WERI-Rb-1 (cell line): ENCODE results near the gene KRT75.
A peak's percentile ranks its signal among the peaks of the same experiment; 100 is the strongest.

Experiments
- DNase-seq: peaks from one replicate; pipeline ENCODE4 v3.0.0-alpha.2; 2020
- H3K27ac ChIP-seq: fragments of 250-450 bp; sonication (Bioruptor Pico); 2 replicates; pipeline ENCODE4 v1.5.1; 2020; ENCODE audit warnings: mild to moderate bottlenecking, moderate library complexity
- H3K27me3 ChIP-seq: fragments of 250-450 bp; sonication (Bioruptor Pico); 2 replicates; pipeline ENCODE4 v1.5.1; 2021; ENCODE audit warnings: mild to moderate bottlenecking, low read depth, moderate library complexity; ENCODE audit not compliant: insufficient read depth, severe bottlenecking
- H3K36me3 ChIP-seq: fragments of 250-450 bp; sonication (Bioruptor Pico); 2 replicates; pipeline ENCODE4 v1.5.1; 2020; ENCODE audit warnings: mild to moderate bottlenecking, moderate library complexity
- H3K4me3 ChIP-seq: 2 replicates; pipeline ENCODE4 v1.5.1; 2011; ENCODE audit warnings: low read depth, mild to moderate bottlenecking, control low read depth, low read length
- H3K9me3 ChIP-seq: fragments of 250-450 bp; sonication (Bioruptor Pico); 2 replicates; pipeline ENCODE4 v1.5.1; 2021; ENCODE audit warnings: mild to moderate bottlenecking, moderate library complexity; ENCODE audit not compliant: severe bottlenecking
- TF ChIP-seq, protein P1 (sequence below): IDR thresholded peaks from 2 replicates; pipeline ENCODE4 v1.5.1; 2011; ENCODE audit warnings: low read depth, mild to moderate bottlenecking, control low read depth, inconsistent platforms, low read length

The KRT75 gene

DNA sequence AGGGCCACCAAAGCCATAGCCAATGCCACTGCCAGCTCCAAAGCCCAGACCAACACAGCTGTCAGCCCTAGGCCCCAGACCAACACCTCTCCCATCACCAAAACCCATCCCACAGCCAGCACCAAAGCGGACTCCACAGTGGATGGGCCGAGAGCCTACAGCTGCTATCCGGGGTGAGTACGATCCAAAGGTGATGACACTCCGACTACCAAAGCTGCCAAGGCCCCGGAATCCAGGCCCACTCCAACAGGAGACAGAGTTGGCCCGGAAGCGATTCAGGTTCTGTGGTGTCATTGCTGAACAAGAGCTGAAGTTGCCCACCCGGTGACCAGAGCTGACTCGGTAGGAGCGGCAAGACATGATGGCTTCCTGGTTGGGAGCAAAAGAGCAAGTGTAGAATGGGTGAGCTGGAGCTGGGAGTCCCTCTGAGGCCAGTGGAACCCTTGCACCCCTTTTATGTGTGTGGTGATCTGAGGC, 48.9 kb downstream of the KRT75 start, which contains the start of gene KRT84:
Gene KRT84, minus strand, starts transcription at position 427 of the 477 bp plus-strand sequence. Its CDS starts 67 bp downstream, at position 360.
- Histone ChIP-seq H3K4me3 (no peak within 1 kb of the TSS), H3K27me3 (peaks cover 86% of the 10 kb centered on the region), H3K27ac (no peak within 1 kb of the TSS), H3K9me3 (no peaks in the 10 kb centered on the region), H3K36me3 (no peaks in the 10 kb centered on the region)
- no peak for DNase-seq
- TF ChIP-seq, protein P1, sequence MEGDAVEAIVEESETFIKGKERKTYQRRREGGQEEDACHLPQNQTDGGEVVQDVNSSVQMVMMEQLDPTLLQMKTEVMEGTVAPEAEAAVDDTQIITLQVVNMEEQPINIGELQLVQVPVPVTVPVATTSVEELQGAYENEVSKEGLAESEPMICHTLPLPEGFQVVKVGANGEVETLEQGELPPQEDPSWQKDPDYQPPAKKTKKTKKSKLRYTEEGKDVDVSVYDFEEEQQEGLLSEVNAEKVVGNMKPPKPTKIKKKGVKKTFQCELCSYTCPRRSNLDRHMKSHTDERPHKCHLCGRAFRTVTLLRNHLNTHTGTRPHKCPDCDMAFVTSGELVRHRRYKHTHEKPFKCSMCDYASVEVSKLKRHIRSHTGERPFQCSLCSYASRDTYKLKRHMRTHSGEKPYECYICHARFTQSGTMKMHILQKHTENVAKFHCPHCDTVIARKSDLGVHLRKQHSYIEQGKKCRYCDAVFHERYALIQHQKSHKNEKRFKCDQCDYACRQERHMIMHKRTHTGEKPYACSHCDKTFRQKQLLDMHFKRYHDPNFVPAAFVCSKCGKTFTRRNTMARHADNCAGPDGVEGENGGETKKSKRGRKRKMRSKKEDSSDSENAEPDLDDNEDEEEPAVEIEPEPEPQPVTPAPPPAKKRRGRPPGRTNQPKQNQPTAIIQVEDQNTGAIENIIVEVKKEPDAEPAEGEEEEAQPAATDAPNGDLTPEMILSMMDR, result no peak

- Histone ChIP-seq H3K27ac (no peak overlapping the region), H3K4me3 (no peak overlapping the region), H3K27me3 (peaks cover 82% of the 10 kb centered on the region), H3K9me3 (no peaks in the 10 kb centered on the region), H3K36me3 (no peaks in the 10 kb centered on the region)
- TF ChIP-seq, protein P1, result no peak
- no peak for DNase-seq
Observed at GRCh38 chr12:52383331-52383730, 50.8 kb downstream of the KRT75 start.

- Histone ChIP-seq H3K4me3 (no peak overlapping the region), H3K9me3 (no peaks in the 10 kb centered on the region), H3K27ac (no peak overlapping the region), H3K27me3 (peaks cover 80% of the 10 kb centered on the region), H3K36me3 (no peaks in the 10 kb centered on the region)
- TF ChIP-seq, protein P1, result no peak
- DNase-seq, result no peak
Observed at GRCh38 chr12:52382854-52383253, 51.3 kb downstream of the KRT75 start.

- Histone ChIP-seq H3K9me3 (no peaks in the 10 kb centered on the region), H3K36me3 (no peaks in the 10 kb centered on the region), H3K4me3 (no peak overlapping the region), H3K27ac (no peak overlapping the region), H3K27me3 (peaks cover 74% of the 10 kb centered on the region)
- no peak for DNase-seq
- TF ChIP-seq, protein P1, result no peak
Observed at GRCh38 chr12:52381206-52381605, 53.0 kb downstream of the KRT75 start.

DNA sequence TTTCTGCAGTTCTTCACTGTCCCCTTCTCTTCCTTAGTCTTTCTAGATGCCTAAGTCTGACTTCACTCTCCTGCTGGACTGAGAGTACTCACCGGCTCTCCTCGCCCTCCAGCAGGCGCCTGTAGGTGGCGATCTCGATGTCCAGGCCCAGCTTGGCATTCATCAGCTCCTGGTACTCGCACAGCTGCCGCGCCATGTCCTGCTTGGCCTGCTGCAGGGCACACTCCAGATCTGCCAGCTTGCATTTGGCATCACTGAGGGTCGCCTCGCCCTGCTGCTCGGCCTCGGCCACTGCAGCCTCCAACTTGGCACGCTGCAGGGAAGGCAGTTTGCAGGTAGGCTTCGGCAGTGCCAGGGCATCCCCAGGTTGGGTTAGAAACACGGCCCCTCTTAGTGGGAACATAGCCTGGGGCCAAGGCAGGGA, 53.9 kb downstream of the KRT75 start:
- Histone ChIP-seq H3K27me3 (peaks cover 73% of the 10 kb centered on the region), H3K27ac (no peak overlapping the region), H3K9me3 (no peaks in the 10 kb centered on the region), H3K36me3 (no peaks in the 10 kb centered on the region), H3K4me3 (no peak overlapping the region)
- peak; percentile 34 for DNase-seq
- TF ChIP-seq, protein P1, result peak; percentile 65

DNA sequence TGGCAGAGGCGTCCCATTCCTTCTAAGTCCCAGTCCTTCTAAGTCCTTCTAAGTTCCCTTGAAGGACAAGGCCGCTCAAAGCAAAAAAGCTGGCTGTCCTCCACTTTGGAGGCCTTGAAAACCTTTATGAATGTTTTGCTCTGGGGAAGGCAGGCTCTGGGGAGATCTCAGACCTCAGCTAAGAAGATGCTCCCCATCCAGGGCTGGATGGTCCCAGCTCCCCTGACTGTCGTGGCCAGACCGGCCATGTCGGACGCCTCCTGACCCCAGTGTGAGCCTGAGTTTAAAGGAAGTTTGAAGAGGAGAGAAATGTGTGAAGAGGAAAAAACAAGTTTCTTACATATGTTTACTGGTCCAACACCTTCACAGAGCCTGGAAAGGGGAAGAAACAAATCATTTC, 54.6 kb downstream of the KRT75 start:
- H3K27me3 ChIP-seq, result peaks cover 69% of the 10 kb centered on the region
- no peak overlapping the region for H3K4me3 ChIP-seq
- no peak for DNase-seq
- H3K9me3 ChIP-seq, result no peaks in the 10 kb centered on the region
- H3K36me3 ChIP-seq, result no peaks in the 10 kb centered on the region
- no peak overlapping the region for H3K27ac ChIP-seq
- TF ChIP-seq, protein P1, result no peak
